ENCODE measurements around the gene GPX5.

GPX5 gene

DNA sequence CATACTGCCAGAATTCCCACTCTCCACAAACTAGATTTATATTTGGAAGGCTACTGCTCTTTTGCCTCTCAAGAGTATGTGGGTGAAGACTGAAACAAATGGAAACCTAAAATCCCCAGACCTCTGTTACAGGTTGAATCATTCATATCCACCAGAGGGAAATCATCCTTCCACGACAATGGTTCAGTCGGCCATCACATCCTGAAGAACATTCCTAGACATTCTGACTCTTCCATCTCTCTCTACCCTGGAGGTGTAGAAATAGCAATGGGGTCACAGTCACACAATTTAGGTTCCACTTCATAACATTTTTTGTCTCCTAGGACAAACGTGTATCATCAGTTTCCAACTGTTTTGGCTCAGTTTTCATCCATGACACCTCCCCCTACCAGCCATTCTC lies 8.6 kb downstream of the GPX5 start:
- no peak for TF ChIP-seq TAF1 (IDR thresholded peaks at IDR 0.05; ENCODE audit: low read depth)

DNA sequence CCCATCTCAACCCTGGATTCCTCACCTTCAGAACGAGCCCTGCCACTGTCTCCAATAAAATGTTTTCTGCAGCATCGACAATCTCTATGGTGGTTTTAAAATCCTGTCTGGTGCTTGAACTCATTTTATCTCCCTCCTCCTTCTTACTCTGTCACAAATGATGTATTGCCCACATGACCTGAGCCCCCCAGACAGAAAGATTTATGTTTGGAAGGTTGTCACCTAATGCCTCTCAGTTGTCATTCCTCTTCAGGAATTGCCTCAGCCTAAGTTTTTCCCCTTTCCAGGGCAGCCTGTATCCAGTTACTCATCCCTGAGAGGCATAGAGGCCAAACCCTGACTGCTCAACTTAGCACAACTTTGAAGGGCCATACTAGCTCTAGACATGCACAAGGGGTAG lies 9.2 kb downstream of the GPX5 start:
- TF ChIP-seq NFIC (IDR thresholded peaks at IDR 0.05) (no peak), EP300 (IDR thresholded peaks at IDR 0.05; ENCODE audit: borderline replicate concordance) (no peak), YY1 (IDR thresholded peaks at IDR 0.05; ENCODE audit: low read depth) (no peak), TCF12 (IDR thresholded peaks at IDR 0.05; ENCODE audit: low read depth) (no peak), CREB1 (IDR thresholded peaks at IDR 0.05; ENCODE audit: low read depth) (no peak), TAF1 (IDR thresholded peaks at IDR 0.05; ENCODE audit: low read depth) (no peak), CEBPB (IDR thresholded peaks at IDR 0.05) (no peak), ZBTB7A (IDR thresholded peaks at IDR 0.05; ENCODE audit: low read depth) (no peak), EGR1 (IDR thresholded peaks at IDR 0.05) (no peak), TEAD4 (IDR thresholded peaks at IDR 0.05) (no peak)
- TF ChIP-seq, protein P1, sequence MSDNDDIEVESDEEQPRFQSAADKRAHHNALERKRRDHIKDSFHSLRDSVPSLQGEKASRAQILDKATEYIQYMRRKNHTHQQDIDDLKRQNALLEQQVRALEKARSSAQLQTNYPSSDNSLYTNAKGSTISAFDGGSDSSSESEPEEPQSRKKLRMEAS (IDR thresholded peaks at IDR 0.05), result no peak

DNA sequence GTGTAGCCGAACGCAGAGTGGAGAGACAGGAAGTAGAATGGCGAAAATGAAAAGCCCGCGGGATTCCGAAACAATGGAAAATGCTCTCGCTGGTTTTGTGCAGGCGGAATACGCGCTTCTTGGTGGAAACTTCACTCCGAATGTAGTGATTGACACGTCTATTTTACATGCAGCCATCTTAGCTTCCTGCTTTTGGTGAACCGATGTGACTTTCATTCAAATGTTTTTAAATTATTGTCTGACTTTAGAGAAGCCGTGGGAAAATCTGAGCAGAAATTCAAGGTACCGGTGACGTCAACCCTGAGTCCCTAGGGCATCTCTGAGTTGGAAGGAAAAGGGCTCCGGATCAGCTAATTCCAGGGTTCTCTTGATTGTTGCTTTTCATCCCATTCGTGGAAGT lies 11.4 kb downstream of the GPX5 start:
- TF ChIP-seq YY1 (IDR thresholded peaks at IDR 0.05; ENCODE audit: low read depth), result no peak
- TF ChIP-seq RAD21 (IDR thresholded peaks at IDR 0.05; ENCODE audit: low read depth), result no peak
- TF ChIP-seq NFIC (IDR thresholded peaks at IDR 0.05), result no peak
- TF ChIP-seq EP300 (IDR thresholded peaks at IDR 0.05; ENCODE audit: borderline replicate concordance), result no peak
- TF ChIP-seq CREB1 (IDR thresholded peaks at IDR 0.05; ENCODE audit: low read depth), result no peak
- TF ChIP-seq, protein P2, sequence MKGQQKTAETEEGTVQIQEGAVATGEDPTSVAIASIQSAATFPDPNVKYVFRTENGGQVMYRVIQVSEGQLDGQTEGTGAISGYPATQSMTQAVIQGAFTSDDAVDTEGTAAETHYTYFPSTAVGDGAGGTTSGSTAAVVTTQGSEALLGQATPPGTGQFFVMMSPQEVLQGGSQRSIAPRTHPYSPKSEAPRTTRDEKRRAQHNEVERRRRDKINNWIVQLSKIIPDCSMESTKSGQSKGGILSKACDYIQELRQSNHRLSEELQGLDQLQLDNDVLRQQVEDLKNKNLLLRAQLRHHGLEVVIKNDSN (IDR thresholded peaks at IDR 0.05), result no peak
- no peak for TF ChIP-seq CEBPB (IDR thresholded peaks at IDR 0.05)
- no peak for TF ChIP-seq ZBTB7A (IDR thresholded peaks at IDR 0.05; ENCODE audit: low read depth)
- TF ChIP-seq, protein P1 (IDR thresholded peaks at IDR 0.05), result no peak
- TF ChIP-seq, protein P3, sequence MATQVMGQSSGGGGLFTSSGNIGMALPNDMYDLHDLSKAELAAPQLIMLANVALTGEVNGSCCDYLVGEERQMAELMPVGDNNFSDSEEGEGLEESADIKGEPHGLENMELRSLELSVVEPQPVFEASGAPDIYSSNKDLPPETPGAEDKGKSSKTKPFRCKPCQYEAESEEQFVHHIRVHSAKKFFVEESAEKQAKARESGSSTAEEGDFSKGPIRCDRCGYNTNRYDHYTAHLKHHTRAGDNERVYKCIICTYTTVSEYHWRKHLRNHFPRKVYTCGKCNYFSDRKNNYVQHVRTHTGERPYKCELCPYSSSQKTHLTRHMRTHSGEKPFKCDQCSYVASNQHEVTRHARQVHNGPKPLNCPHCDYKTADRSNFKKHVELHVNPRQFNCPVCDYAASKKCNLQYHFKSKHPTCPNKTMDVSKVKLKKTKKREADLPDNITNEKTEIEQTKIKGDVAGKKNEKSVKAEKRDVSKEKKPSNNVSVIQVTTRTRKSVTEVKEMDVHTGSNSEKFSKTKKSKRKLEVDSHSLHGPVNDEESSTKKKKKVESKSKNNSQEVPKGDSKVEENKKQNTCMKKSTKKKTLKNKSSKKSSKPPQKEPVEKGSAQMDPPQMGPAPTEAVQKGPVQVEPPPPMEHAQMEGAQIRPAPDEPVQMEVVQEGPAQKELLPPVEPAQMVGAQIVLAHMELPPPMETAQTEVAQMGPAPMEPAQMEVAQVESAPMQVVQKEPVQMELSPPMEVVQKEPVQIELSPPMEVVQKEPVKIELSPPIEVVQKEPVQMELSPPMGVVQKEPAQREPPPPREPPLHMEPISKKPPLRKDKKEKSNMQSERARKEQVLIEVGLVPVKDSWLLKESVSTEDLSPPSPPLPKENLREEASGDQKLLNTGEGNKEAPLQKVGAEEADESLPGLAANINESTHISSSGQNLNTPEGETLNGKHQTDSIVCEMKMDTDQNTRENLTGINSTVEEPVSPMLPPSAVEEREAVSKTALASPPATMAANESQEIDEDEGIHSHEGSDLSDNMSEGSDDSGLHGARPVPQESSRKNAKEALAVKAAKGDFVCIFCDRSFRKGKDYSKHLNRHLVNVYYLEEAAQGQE (IDR thresholded peaks at IDR 0.05; ENCODE audit: low read depth), result no peak
- TF ChIP-seq TEAD4 (IDR thresholded peaks at IDR 0.05), result no peak
- TF ChIP-seq EGR1 (IDR thresholded peaks at IDR 0.05), result no peak
- TF ChIP-seq TCF12 (IDR thresholded peaks at IDR 0.05; ENCODE audit: low read depth), result no peak

DNA sequence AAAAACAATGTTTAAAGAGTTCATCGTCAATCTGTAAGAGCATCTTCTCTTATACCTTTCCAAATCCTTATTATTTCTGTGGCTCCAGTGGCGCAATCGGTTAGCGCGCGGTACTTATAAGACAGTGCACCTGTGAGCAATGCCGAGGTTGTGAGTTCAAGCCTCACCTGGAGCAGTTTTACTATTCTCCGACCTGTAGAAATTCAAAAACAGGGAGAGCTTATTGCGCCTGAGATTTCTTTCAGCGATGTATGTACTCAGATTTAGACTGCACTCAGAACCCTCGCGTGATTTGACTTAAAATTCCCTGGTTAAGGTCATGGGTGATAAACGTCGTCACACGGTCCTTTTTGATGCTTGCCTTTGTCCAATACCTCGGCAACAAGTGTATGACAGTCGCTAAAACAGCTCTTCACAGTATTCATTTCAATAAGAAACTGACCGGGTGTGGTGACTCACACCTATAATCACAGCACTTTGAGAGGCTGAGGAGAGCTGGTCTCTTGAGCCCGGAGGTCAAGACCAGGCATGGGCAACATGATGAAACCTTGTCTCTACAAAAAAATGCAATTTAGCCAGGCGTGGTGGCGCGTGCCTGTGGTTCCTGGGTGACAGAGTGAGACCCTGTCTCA lies 11.9 kb downstream of the GPX5 start:
- TF ChIP-seq EP300 (IDR thresholded peaks at IDR 0.05; ENCODE audit: borderline replicate concordance) (no peak), TAF1 (IDR thresholded peaks at IDR 0.05; ENCODE audit: low read depth) (no peak), RAD21 (IDR thresholded peaks at IDR 0.05; ENCODE audit: low read depth) (no peak), NFIC (IDR thresholded peaks at IDR 0.05) (no peak), TEAD4 (IDR thresholded peaks at IDR 0.05) (no peak), EGR1 (IDR thresholded peaks at IDR 0.05) (no peak), CREB1 (IDR thresholded peaks at IDR 0.05; ENCODE audit: low read depth) (no peak), TCF12 (IDR thresholded peaks at IDR 0.05; ENCODE audit: low read depth) (no peak), ZBTB7A (IDR thresholded peaks at IDR 0.05; ENCODE audit: low read depth) (no peak), YY1 (IDR thresholded peaks at IDR 0.05; ENCODE audit: low read depth) (no peak), CEBPB (IDR thresholded peaks at IDR 0.05) (no peak), FOXM1 (IDR thresholded peaks at IDR 0.05; ENCODE audit: borderline replicate concordance, low read depth) (no peak)
- TF ChIP-seq, protein P1 (IDR thresholded peaks at IDR 0.05), result no peak
- TF ChIP-seq, protein P3 (IDR thresholded peaks at IDR 0.05; ENCODE audit: low read depth), result no peak
- TF ChIP-seq, protein P2 (IDR thresholded peaks at IDR 0.05), result no peak

DNA sequence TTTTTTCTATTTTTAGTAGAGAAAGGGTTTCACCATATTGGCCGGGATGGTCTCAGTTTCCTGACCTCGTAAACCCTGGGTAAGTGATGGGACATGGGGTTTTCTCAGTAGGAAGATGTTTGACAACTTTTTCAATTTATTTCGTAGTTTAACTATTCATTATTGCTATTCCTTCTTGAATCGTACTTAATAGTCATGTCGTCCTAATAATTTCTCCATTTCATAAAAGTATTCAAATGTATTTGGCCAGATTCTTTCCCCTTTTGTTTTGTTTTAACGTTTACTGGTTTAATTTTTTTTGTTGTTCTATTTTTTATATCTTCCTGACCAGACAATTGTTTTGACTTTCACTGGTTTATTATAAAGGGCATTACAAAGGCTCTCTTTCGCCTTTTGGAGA lies 16.3 kb downstream of the GPX5 start:
- no peak for TF ChIP-seq FOXM1 (IDR thresholded peaks at IDR 0.05; ENCODE audit: borderline replicate concordance, low read depth)
- no peak for TF ChIP-seq TAF1 (IDR thresholded peaks at IDR 0.05; ENCODE audit: low read depth)
- TF ChIP-seq RAD21 (IDR thresholded peaks at IDR 0.05; ENCODE audit: low read depth), result no peak
- TF ChIP-seq, protein P3 (IDR thresholded peaks at IDR 0.05; ENCODE audit: low read depth), result no peak
- TF ChIP-seq TEAD4 (IDR thresholded peaks at IDR 0.05), result no peak
- TF ChIP-seq, protein P1 (IDR thresholded peaks at IDR 0.05), result no peak
- TF ChIP-seq CEBPB (IDR thresholded peaks at IDR 0.05), result no peak
- no peak for TF ChIP-seq CREB1 (IDR thresholded peaks at IDR 0.05; ENCODE audit: low read depth)
- TF ChIP-seq NFIC (IDR thresholded peaks at IDR 0.05), result no peak
- no peak for TF ChIP-seq ZBTB7A (IDR thresholded peaks at IDR 0.05; ENCODE audit: low read depth)
- no peak for TF ChIP-seq EGR1 (IDR thresholded peaks at IDR 0.05)
- TF ChIP-seq YY1 (IDR thresholded peaks at IDR 0.05; ENCODE audit: low read depth), result no peak
- TF ChIP-seq, protein P2 (IDR thresholded peaks at IDR 0.05), result no peak
- TF ChIP-seq TCF12 (IDR thresholded peaks at IDR 0.05; ENCODE audit: low read depth), result no peak
- TF ChIP-seq EP300 (IDR thresholded peaks at IDR 0.05; ENCODE audit: borderline replicate concordance), result no peak
